ENCODE measurements around the gene TUT4. TPM values are rescaled to one million over a fixed set of nuclear protein-coding genes. Genes with fewer than 3 reads are reported as not detected.

Gene TUT4
- total RNA-seq, 5 donors from 2014 or later (not counting 1 experiment from before 2014, with no cell fraction given): 109 to 143 (median 129) TPM

GRCh38 chr1:52477876-52478275 lies 75.0 kb downstream of the TUT4 start:
- ChIA-PET CTCF (interaction anchor here in 1 of 2 donors (0.6 kb wide), 1 partner anchor 145 kb away, joined by 4 read pairs; no protein-coding TSS in a partner anchor), POLR2A (no interaction called here)
- H3K4me1 Mint-ChIP-seq: peaks cover 2 to 14% (median 8%) of the 10 kb centered on the region in 3 donors
- H3K36me3 ChIP-seq (ENCODE audit: control insufficient read depth in 2 of 2, extremely low read depth in 1 of 2, insufficient read depth in 1 of 2, low read length in 1 of 2): peaks cover 0 to 56% of the 10 kb centered on the region in 2 donors
- DNase-seq (no peak), ATAC-seq (replicated peaks in 1 of 4) (no peak)
- no peaks in the 10 kb centered on the region for H3K9me3 ChIP-seq
- no peaks in the 10 kb centered on the region for H3K4me1 ChIP-seq (ENCODE audit: control insufficient read depth in 1 of 2, extremely low read depth in 1 of 2, insufficient read depth in 2 of 2, low read length in 2 of 2)
- no peak overlapping the region for H3K4me3 ChIP-seq (ENCODE audit: control insufficient read depth in 1 of 2, extremely low read depth in 1 of 2, low read length in 1 of 2)
- H3K9me3 Mint-ChIP-seq: no peaks in the 10 kb centered on the region
- no peaks in the 10 kb centered on the region for H3K27me3 ChIP-seq (replicated peaks in 1 of 2; ENCODE audit: control insufficient read depth in 2 of 2, extremely low read depth in 1 of 2, insufficient read depth in 2 of 2, low read length in 1 of 2)
- no peaks in the 10 kb centered on the region for H3K27me3 Mint-ChIP-seq
- no peak overlapping the region for H3K4me3 Mint-ChIP-seq
- 100% methylated on average over 1 of the region's 1 CpG for WGBS (ENCODE audit: insufficient coverage)
- H3K27ac ChIP-seq (ENCODE audit: low read length): no peak overlapping the region
- peaks cover 28% of the 10 kb centered on the region for H3K36me3 Mint-ChIP-seq
- H3K27ac Mint-ChIP-seq: peak overlapping the region in 1 of 2 donors; percentile 17

GRCh38 chr1:52476943-52477342 lies 75.9 kb downstream of the TUT4 start:
- H3K36me3 ChIP-seq (ENCODE audit: control insufficient read depth in 2 of 2, extremely low read depth in 1 of 2, insufficient read depth in 1 of 2, low read length in 1 of 2): peaks cover 0 to 53% of the 10 kb centered on the region in 2 donors
- Mint-ChIP-seq H3K4me1 (peaks cover 6 to 15% (median 8%) of the 10 kb centered on the region in 3 donors), H3K27me3 (no peaks in the 10 kb centered on the region), H3K9me3 (no peaks in the 10 kb centered on the region), H3K4me3 (no peak overlapping the region), H3K27ac (no peak overlapping the region), H3K36me3 (peaks cover 23% of the 10 kb centered on the region)
- H3K9me3 ChIP-seq: no peaks in the 10 kb centered on the region
- ChIA-PET CTCF (no interaction called here), POLR2A (interaction anchor here in 1 of 2 donors (0.5 kb wide), 1 partner anchor 428 kb away, joined by 4 read pairs; no protein-coding TSS in a partner anchor)
- H3K4me1 ChIP-seq (ENCODE audit: control insufficient read depth in 1 of 2, extremely low read depth in 1 of 2, insufficient read depth in 2 of 2, low read length in 2 of 2): no peaks in the 10 kb centered on the region
- H3K27me3 ChIP-seq (replicated peaks in 1 of 2; ENCODE audit: control insufficient read depth in 2 of 2, extremely low read depth in 1 of 2, insufficient read depth in 2 of 2, low read length in 1 of 2): no peaks in the 10 kb centered on the region
- no peak overlapping the region for H3K4me3 ChIP-seq (ENCODE audit: control insufficient read depth in 1 of 2, extremely low read depth in 1 of 2, low read length in 1 of 2)
- ATAC-seq (replicated peaks in 1 of 4): no peak
- no peak for DNase-seq
- 94% methylated on average over 2 of the region's 3 CpGs for WGBS (ENCODE audit: insufficient coverage)
- no peak overlapping the region for H3K27ac ChIP-seq (ENCODE audit: low read length)

- H3K27me3 ChIP-seq (replicated peaks in 1 of 2; ENCODE audit: control insufficient read depth in 2 of 2, extremely low read depth in 1 of 2, insufficient read depth in 2 of 2, low read length in 1 of 2): no peaks in the 10 kb centered on the region
- no peak overlapping the region for H3K27ac ChIP-seq (ENCODE audit: low read length)
- H3K4me3 ChIP-seq (ENCODE audit: control insufficient read depth in 1 of 2, extremely low read depth in 1 of 2, low read length in 1 of 2): no peak overlapping the region
- Mint-ChIP-seq H3K9me3 (no peaks in the 10 kb centered on the region), H3K36me3 (peaks cover 32% of the 10 kb centered on the region), H3K4me3 (no peak overlapping the region), H3K27me3 (no peaks in the 10 kb centered on the region), H3K4me1 (peaks cover 8 to 15% (median 10%) of the 10 kb centered on the region in 3 donors), H3K27ac (no peak overlapping the region)
- ChIA-PET POLR2A (interaction anchor here in 1 of 2 donors (0.6 kb wide), 1 partner anchor 70 kb away, joined by 5 read pairs; no protein-coding TSS in a partner anchor), CTCF (no interaction called here)
- H3K4me1 ChIP-seq (ENCODE audit: control insufficient read depth in 1 of 2, extremely low read depth in 1 of 2, insufficient read depth in 2 of 2, low read length in 2 of 2): no peaks in the 10 kb centered on the region
- DNase-seq (no peak), ATAC-seq (replicated peaks in 1 of 4) (no peak)
- H3K9me3 ChIP-seq: no peaks in the 10 kb centered on the region
- H3K36me3 ChIP-seq (ENCODE audit: control insufficient read depth in 2 of 2, extremely low read depth in 1 of 2, insufficient read depth in 1 of 2, low read length in 1 of 2): peaks cover 0 to 47% of the 10 kb centered on the region in 2 donors
- 100% methylated on average over 1 of the region's 4 CpGs for WGBS (ENCODE audit: insufficient coverage)
Observed at GRCh38 chr1:52474807-52475206, 78.1 kb downstream of the TUT4 start.

GRCh38 chr1:52473039-52473438 lies 79.9 kb downstream of the TUT4 start:
- Histone ChIP-seq H3K36me3 (ENCODE audit: control insufficient read depth in 2 of 2, extremely low read depth in 1 of 2, insufficient read depth in 1 of 2, low read length in 1 of 2) (peaks cover 0 to 38% of the 10 kb centered on the region in 2 donors), H3K27me3 (replicated peaks in 1 of 2; ENCODE audit: control insufficient read depth in 2 of 2, extremely low read depth in 1 of 2, insufficient read depth in 2 of 2, low read length in 1 of 2) (no peaks in the 10 kb centered on the region), H3K4me1 (ENCODE audit: control insufficient read depth in 1 of 2, extremely low read depth in 1 of 2, insufficient read depth in 2 of 2, low read length in 2 of 2) (no peaks in the 10 kb centered on the region), H3K27ac (ENCODE audit: low read length) (no peak overlapping the region), H3K9me3 (no peaks in the 10 kb centered on the region), H3K4me3 (ENCODE audit: control insufficient read depth in 1 of 2, extremely low read depth in 1 of 2, low read length in 1 of 2) (no peak overlapping the region)
- peaks cover 39% of the 10 kb centered on the region for H3K36me3 Mint-ChIP-seq
- CTCF ChIA-PET: interaction anchor here in 1 of 2 donors (0.7 kb wide), 1 partner anchor 456 kb away, joined by 3 read pairs; no protein-coding TSS in a partner anchor
- no peak overlapping the region for H3K4me3 Mint-ChIP-seq
- H3K9me3 Mint-ChIP-seq: no peaks in the 10 kb centered on the region
- no peak for DNase-seq
- H3K27ac Mint-ChIP-seq: peak overlapping the region in 1 of 2 donors; percentile 58
- H3K4me1 Mint-ChIP-seq: peaks cover 8 to 15% (median 10%) of the 10 kb centered on the region in 3 donors
- H3K27me3 Mint-ChIP-seq: no peaks in the 10 kb centered on the region
- ATAC-seq (replicated peaks in 1 of 4): no peak
- POLR2A ChIA-PET: no interaction called here

GRCh38 chr1:52472384-52472783 lies 80.5 kb downstream of the TUT4 start:
- Mint-ChIP-seq H3K9me3 (no peaks in the 10 kb centered on the region), H3K27me3 (no peaks in the 10 kb centered on the region), H3K36me3 (peaks cover 43% of the 10 kb centered on the region), H3K27ac (peak overlapping the region in 1 of 2 donors; percentile 8), H3K4me1 (peaks cover 8 to 15% (median 10%) of the 10 kb centered on the region in 3 donors), H3K4me3 (no peak overlapping the region)
- ChIA-PET POLR2A (no interaction called here), CTCF (no interaction called here)
- H3K9me3 ChIP-seq: no peaks in the 10 kb centered on the region
- H3K27me3 ChIP-seq (replicated peaks in 1 of 2; ENCODE audit: control insufficient read depth in 2 of 2, extremely low read depth in 1 of 2, insufficient read depth in 2 of 2, low read length in 1 of 2): no peaks in the 10 kb centered on the region
- no peak overlapping the region for H3K27ac ChIP-seq (ENCODE audit: low read length)
- peaks cover 0 to 33% of the 10 kb centered on the region in 2 donors for H3K36me3 ChIP-seq (ENCODE audit: control insufficient read depth in 2 of 2, extremely low read depth in 1 of 2, insufficient read depth in 1 of 2, low read length in 1 of 2)
- WGBS (ENCODE audit: insufficient coverage): 100% methylated on average over 1 of the region's 1 CpG
- H3K4me3 ChIP-seq (ENCODE audit: control insufficient read depth in 1 of 2, extremely low read depth in 1 of 2, low read length in 1 of 2): no peak overlapping the region
- DNase-seq: no peak
- no peaks in the 10 kb centered on the region for H3K4me1 ChIP-seq (ENCODE audit: control insufficient read depth in 1 of 2, extremely low read depth in 1 of 2, insufficient read depth in 2 of 2, low read length in 2 of 2)
- ATAC-seq (replicated peaks in 1 of 4): no peak

- no peaks in the 10 kb centered on the region for H3K9me3 ChIP-seq
- CTCF ChIA-PET: interaction anchor here in 1 of 2 donors (0.6 kb wide), 1 partner anchor 1059 kb away, joined by 3 read pairs; no protein-coding TSS in a partner anchor
- Mint-ChIP-seq H3K36me3 (peaks cover 35% of the 10 kb centered on the region), H3K4me3 (no peak overlapping the region), H3K9me3 (no peaks in the 10 kb centered on the region), H3K27me3 (no peaks in the 10 kb centered on the region), H3K4me1 (peaks cover 5 to 10% (median 9%) of the 10 kb centered on the region in 3 donors), H3K27ac (no peak overlapping the region)
- no peak overlapping the region for H3K4me3 ChIP-seq (ENCODE audit: control insufficient read depth in 1 of 2, extremely low read depth in 1 of 2, low read length in 1 of 2)
- ATAC-seq (replicated peaks in 1 of 4): no peak
- H3K36me3 ChIP-seq (ENCODE audit: control insufficient read depth in 2 of 2, extremely low read depth in 1 of 2, insufficient read depth in 1 of 2, low read length in 1 of 2): peaks cover 0 to 13% of the 10 kb centered on the region in 2 donors
- WGBS (ENCODE audit: insufficient coverage): no CpG with 5 or more reads among the region's 2 CpGs
- H3K4me1 ChIP-seq (ENCODE audit: control insufficient read depth in 1 of 2, extremely low read depth in 1 of 2, insufficient read depth in 2 of 2, low read length in 2 of 2): no peaks in the 10 kb centered on the region
- POLR2A ChIA-PET: interaction anchor here in 1 of 2 donors (0.7 kb wide), 1 partner anchor 137 kb away, joined by 14 read pairs; no protein-coding TSS in a partner anchor
- no peak for DNase-seq
- no peaks in the 10 kb centered on the region for H3K27me3 ChIP-seq (replicated peaks in 1 of 2; ENCODE audit: control insufficient read depth in 2 of 2, extremely low read depth in 1 of 2, insufficient read depth in 2 of 2, low read length in 1 of 2)
- H3K27ac ChIP-seq (ENCODE audit: low read length): no peak overlapping the region
Observed at GRCh38 chr1:52469108-52469507, 83.8 kb downstream of the TUT4 start.
